Right atrium auricular region (tissue), 2 donors: Measurements from ENCODE around the gene PBRM1. TPM values are rescaled to one million over a fixed set of nuclear protein-coding genes. Genes with fewer than 3 reads are reported as not detected.

Experiments
- DNase-seq: peaks from one replicate; pipeline ENCODE4 v3.0.0-alpha.2; 2019; ENCODE audit warnings: low spot score
- H3K27ac ChIP-seq, 2 donors: fragments of 200-600 bp; sonication (generic); 1 replicate in 1 of 2; 2 replicates in 1 of 2; pipeline ENCODE4 v1.5.1; 2016 to 2019
- H3K27me3 ChIP-seq, 2 donors: fragments of 200-600 bp; sonication (generic); one replicate each; pipeline versions ENCODE4 v1.5.1 to v1.6.0; 2017 to 2019
- H3K36me3 ChIP-seq: fragments of 200-600 bp; sonication (generic); one replicate; pipeline ENCODE4 v1.5.1; 2016
- H3K4me1 ChIP-seq, 2 donors: fragments of 200-600 bp; sonication (generic); one replicate each; pipeline versions ENCODE4 v1.5.1 to v1.6.0; 2017 to 2019
- H3K4me3 ChIP-seq, 2 donors: fragments of 200-600 bp; sonication (generic); 1 replicate in 1 of 2; 2 replicates in 1 of 2; pipeline ENCODE4 v1.5.1; 2017 to 2019; ENCODE audit warnings: mild to moderate bottlenecking in 1 of 2, moderate library complexity in 1 of 2
- H3K9me3 ChIP-seq, 2 donors: fragments of 200-600 bp; sonication (generic); one replicate each; pipeline ENCODE4 v1.5.1; 2019
- total RNA-seq, 2 donors: library from RNA; depleted of rRNA; stranded (reverse); fragments of >200 nt; gene quantifications; one replicate each; pipeline ENCODE4 v1.1.0, GENCODE V29; 2016
- TF ChIP-seq, protein P1 (sequence below), 2 donors: fragments of 200-600 bp; sonication (generic); IDR thresholded peaks; one replicate each; pipeline ENCODE4 v1.5.1; 2019; ENCODE audit warnings: antibody characterized with exemption in 2 of 2

PBRM1 gene
- total RNA-seq, 2 donors from 2014 or later, result 39.8 to 40.6 TPM

DNA sequence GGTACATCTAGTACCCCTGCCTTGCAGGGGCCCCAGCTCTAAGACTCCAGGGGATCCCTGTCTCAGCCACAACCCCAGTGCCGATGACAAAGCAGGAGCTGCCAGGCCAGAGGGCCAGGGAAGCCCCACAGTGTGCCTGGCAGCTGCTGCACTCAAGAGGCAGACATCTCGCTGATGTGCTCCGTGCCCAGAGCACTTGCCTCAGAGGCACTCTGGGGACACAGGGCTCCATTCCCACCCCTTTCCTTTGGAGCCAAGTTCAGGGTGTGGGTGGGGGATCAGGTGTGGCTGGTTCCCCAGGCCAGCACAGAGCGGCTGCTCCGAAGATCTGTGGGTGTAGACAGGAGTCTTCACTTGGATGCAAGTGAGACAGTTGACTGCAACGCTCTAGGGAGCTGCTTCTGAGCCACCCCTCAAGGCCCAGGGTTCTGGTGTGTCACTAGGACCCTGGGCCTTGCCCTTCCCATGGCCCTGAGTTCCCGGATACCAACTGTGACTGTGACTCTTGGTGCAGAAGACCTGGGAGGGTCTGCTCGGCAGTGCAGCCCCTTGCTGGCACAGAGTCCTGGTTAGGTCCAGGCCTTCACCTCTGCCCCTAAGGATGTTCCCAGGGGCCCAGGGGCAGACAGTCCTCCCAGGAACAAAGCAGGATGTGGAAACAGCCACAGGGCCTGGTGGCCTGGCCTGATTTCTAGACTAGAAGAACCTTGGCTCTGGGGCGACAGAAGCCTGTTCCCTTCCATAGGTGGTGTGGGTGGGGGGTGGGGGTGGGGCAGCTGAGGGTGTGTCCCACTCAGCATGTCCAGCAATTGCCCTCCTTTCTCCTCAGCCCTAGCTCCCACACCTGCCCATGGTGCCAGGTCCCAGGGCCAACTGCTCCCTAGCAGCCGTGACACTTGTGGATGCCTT is 154.5 kb downstream of the PBRM1 start:
- H3K4me1 ChIP-seq, result peaks cover 0 to 84% of the 10 kb centered on the region in 2 donors
- H3K4me3 ChIP-seq, result no peak overlapping the region
- H3K27ac ChIP-seq, result peak overlapping the region; percentile 83 to 92
- no peaks in the 10 kb centered on the region for H3K27me3 ChIP-seq
- no peaks in the 10 kb centered on the region for H3K9me3 ChIP-seq
- TF ChIP-seq, protein P1, sequence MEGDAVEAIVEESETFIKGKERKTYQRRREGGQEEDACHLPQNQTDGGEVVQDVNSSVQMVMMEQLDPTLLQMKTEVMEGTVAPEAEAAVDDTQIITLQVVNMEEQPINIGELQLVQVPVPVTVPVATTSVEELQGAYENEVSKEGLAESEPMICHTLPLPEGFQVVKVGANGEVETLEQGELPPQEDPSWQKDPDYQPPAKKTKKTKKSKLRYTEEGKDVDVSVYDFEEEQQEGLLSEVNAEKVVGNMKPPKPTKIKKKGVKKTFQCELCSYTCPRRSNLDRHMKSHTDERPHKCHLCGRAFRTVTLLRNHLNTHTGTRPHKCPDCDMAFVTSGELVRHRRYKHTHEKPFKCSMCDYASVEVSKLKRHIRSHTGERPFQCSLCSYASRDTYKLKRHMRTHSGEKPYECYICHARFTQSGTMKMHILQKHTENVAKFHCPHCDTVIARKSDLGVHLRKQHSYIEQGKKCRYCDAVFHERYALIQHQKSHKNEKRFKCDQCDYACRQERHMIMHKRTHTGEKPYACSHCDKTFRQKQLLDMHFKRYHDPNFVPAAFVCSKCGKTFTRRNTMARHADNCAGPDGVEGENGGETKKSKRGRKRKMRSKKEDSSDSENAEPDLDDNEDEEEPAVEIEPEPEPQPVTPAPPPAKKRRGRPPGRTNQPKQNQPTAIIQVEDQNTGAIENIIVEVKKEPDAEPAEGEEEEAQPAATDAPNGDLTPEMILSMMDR (IDR thresholded peaks at IDR 0.05), result no peak
- H3K36me3 ChIP-seq, result peaks cover 26% of the 10 kb centered on the region
- no peak for DNase-seq

DNA sequence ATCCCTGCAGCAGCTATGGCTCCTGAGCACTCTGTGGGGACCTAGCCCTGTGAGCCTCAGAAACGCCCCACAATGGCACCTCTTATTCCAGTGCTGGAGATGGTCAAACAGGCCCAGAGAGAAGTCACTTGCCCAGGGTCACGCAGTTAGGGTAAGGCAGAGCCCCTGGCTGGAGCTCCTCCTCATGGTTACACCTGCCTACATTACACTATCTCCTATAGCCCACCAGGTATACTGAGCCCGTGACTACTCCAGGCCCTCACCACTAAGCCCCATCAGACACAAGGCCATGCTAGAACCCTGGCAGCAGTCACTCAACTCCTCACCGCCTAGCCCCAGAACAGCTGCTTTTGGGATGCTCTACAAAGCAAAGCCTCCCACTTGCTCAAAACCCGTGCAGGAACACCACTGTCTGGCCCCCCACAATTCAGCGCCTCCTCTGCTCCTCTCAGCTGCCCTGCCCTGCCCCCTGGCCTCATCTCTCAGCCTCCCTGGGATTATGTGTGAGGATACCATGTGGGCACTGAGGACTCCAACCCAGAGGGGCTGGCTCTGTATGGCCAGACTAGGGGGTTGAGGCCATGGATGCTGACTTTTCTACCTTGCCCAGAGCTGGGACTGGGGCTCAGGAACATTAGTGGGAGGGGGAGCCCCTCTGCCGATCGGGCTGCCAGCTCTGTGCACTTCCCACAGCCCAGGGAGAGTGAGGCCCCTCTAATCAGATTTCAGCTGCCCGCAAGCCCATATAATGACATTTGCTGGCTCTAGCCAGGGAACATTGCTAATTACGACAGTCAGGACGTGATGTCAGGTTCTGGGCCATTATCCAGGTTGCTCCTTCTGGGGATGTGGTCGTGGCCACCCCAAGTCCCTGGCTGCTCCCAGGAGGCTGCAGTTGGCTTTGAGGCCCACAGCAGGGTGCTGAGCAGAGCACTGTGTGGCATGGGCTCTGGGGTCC is 156.1 kb downstream of the PBRM1 start:
- Histone ChIP-seq H3K36me3 (peaks cover 28% of the 10 kb centered on the region), H3K27me3 (no peaks in the 10 kb centered on the region), H3K4me1 (peaks cover 0 to 88% of the 10 kb centered on the region in 2 donors), H3K9me3 (no peaks in the 10 kb centered on the region), H3K4me3 (no peak overlapping the region), H3K27ac (peak overlapping the region; percentile 83 to 92)
- DNase-seq, result peak; percentile 77
- TF ChIP-seq, protein P1 (IDR thresholded peaks at IDR 0.05), result no peak

DNA sequence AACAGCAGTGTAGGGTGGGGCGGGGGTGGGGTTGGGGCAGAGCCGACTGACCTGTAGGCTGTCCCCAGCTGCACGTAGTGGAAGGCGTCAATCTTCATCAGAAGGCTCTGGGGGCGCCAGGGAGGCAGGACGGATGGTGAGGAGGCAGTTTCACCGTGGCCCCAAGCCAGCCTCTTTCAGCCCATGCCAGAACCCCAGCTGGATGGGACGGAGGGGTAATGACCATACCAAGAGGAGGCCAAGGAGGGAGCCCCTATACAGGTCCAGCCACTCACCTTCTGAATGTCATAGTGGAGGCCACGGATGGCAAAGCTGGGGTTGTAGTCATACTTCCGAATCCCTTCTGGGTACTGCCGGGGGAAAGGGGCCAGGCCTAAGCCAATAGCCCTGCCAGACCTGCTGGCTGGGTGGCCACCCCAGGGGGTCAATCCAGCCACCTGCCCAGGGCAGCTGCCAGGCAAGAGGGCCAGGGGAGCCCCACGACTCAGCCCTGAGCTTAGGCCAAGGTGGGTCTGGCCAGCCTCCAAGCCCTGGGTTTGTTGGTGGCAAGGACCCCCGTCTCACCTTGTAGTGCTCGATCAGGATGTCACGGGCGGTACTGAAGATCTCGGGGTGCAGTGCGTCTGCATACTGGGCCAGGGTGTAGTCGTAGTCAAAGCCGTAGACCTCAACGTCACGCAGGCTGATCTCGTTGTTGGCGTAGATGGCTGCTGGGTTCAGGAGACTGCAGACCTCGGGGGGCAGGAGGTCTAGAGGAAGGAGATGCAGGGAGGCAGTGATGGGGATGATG is 156.9 kb downstream of the PBRM1 start:
- Histone ChIP-seq H3K27me3 (no peaks in the 10 kb centered on the region), H3K4me1 (peaks cover 0 to 89% of the 10 kb centered on the region in 2 donors), H3K27ac (peak overlapping the region; percentile 83 to 92), H3K36me3 (peaks cover 37% of the 10 kb centered on the region), H3K4me3 (no peak overlapping the region), H3K9me3 (no peaks in the 10 kb centered on the region)
- DNase-seq, result no peak
- TF ChIP-seq, protein P1 (IDR thresholded peaks at IDR 0.05), result no peak

DNA sequence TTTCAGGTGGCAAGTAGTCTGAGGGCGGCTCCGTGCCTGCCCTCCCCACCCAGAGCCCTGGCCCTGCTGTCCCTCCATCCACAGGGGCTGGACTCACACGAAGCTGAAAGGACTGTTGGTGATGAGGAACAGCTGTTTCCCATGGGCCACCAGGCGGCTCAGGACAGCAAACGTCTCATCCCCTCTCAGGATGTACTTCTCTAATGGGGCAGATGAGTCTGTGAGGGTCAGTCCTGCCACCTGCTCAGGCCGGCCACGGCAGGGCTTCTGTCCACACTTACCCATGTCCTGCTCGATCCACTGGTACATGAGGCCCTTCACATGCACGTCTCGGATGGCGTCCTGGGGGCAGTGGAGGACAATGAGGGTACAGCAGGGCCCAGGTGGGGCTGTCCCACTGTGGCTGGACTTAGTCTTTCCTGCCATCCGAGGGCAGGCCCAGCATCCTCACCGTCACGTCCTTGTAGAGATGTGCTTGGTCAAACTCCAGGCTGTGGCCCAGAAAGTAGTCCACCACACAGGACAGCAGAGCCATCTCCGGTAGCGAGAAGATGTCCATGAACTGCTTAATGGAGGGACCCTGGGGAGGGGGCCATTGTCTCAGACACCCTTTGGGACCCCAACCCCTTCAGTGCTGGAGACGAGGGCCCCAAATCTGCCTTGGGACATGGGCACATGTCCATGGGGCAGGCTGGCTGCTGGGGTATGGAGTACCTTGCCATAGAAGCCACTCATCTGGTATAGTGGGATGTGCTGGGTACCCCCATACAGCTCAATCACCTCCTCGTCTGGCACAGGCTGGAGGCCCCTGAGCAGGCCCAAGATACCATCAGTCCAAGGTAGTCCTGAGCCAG is 157.8 kb downstream of the PBRM1 start:
- DNase-seq, result no peak
- peaks cover 45% of the 10 kb centered on the region for H3K36me3 ChIP-seq
- H3K4me3 ChIP-seq, result no peak overlapping the region
- TF ChIP-seq, protein P1 (IDR thresholded peaks at IDR 0.05), result no peak
- H3K9me3 ChIP-seq, result no peaks in the 10 kb centered on the region
- no peaks in the 10 kb centered on the region for H3K27me3 ChIP-seq
- H3K27ac ChIP-seq, result peak overlapping the region; percentile 83 to 92
- H3K4me1 ChIP-seq, result peaks cover 0 to 85% of the 10 kb centered on the region in 2 donors
